GM18909 (cell line): ENCODE results near the gene TMTC3.
"Not testable (repeated sequence)": the region's sequence is repeated elsewhere in the genome, so short reads cannot be mapped to it uniquely, and the experiment has no call there.

Experiments
- ATAC-seq: cut with Tn5 transposase; IDR thresholded peaks from one replicate; pipeline ENCODE4 v1.9.1; 2021; ENCODE audit warnings: mild to moderate bottlenecking; ENCODE audit not compliant: unreplicated experiment, poor library complexity

TMTC3 gene

GRCh38 chr12:88163371-88163770, 21.3 kb downstream of the TMTC3 start:
- no peak for ATAC-seq

- ATAC-seq = no peak
These were observed 24.1 kb downstream of the TMTC3 start for GRCh38 chr12:88166179-88166578.

- no peak for ATAC-seq
These were observed 25.3 kb downstream of the TMTC3 start for GRCh38 chr12:88167384-88167783.

DNA sequence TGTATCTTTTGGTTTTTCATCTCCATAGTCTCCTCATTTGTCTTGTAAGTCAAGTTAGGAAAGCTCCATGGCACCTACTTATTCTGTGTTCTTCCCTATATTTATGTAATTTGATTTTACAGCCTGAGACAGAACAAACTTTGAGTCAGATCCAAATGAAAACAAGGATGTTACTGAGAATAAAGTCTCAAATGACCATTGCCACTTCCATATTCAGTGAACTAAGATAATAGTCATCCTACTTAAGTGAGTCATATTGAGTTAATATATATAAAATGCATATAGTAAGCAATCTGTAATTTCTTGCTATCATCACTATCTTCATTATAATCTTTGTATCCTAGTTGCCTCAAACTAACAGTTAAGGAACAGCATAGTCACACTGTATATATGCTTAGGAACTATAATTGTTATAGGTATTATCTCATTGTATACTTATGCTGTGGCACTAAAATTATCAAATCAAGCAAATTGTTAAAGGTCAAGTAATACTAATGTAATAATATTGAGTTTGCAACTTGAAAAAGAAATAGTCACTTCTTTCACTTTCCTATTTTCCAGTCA, 30.8 kb downstream of the TMTC3 start:
- no peak for ATAC-seq

GRCh38 chr12:88175544-88175943, 33.4 kb downstream of the TMTC3 start:
- no peak for ATAC-seq

DNA sequence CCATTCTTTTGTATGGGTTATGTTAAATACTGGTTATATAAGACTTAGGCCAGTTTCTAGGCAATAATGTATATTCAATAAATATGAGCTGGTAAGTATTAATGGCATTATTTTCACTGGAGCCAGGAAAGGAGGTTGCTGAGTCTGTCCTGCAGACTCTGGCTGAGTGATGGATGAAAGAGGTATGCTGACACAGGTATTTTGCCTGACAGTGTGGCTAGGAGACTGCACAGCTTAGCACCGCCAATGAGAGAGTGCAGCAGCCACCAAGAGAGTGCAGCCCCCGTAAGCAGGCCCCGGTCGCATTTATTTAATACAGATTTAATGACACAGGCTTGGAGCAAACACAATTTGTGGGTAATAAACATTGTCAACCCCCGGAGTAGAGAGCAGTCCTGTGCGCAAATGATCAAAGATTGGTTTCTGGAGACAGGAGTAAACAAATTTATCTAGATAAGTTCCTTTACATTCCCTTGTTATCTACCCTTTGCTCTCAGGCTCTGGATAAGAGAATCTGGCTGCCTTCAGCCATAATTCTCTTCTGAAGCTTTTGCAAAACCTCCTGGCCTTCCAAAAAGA, 37.4 kb downstream of the TMTC3 start:
- no peak for ATAC-seq

DNA sequence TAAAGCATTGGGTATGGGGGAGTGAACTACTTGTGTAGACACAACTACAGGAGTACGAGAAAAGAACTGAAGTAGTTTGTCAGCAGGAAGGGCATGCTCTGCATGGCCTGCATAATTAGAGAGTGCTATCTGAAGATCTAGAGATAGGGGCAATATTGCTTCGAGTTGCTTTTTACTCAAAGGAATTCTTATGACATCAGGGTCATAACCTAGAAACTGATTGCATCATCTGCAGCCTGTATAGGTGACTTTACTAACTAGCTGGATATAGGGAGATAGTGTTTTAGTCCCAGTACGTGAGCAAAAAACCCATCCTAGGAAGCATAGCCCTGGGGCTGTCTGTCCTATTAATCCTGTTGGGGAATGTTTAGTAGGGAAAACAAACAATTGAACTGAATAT, 39.8 kb downstream of the TMTC3 start:
- ATAC-seq = no peak

DNA sequence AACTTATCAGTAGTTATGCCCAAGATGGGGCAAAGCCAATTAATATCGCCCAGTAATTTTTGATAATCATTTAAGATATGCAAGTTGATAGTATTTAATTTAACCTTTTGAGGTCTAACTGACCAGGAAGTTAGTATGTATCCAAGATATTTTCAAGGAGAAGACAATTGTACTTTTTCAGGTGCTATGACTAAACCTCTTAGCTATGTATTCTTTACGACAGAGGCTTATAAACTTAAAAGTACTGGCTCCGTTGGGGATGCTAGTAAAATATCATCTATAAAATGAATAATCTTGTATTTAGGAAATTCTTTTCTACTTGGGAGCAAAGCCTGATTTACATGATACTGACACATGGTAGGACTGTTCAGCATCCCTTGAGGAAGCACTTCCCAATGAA, 40.3 kb downstream of the TMTC3 start:
- ATAC-seq = no peak

DNA sequence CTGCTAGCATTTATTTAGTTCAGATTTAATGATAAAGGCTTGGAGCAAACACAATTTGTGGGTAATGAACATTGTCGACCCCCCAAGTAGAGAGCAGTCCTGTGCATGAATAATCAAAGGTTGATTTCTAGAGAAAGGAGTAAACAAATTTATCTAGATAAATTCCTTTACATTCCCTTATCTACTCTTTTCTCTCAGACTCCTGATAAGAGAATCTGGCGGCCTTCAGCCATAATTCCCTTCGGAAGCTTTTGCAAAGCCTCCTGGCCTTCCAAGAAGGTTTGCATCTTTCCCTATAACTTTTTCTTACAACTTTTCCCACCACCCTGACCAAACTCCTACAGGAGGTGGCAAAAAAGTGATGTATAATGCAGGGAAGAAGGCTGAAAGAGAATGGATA, 42.1 kb downstream of the TMTC3 start:
- no peak for ATAC-seq

DNA sequence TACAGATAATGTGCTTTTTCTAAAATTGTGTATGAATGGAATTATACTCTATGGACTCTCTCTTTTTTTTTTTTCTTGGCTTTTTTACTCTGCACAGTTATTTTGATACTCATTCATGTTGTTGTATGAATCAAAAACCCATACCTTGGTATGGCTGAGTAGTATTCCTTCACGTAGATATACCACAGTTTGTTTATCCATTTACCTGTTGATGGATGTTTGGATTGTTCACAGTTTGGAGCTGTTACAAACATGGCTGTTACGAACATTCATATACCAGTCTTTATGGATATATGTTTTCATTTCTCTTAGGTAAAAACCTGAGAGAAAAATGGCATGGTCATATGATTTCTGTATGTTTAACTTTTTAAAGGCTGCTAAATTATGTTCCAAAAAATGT, 43.2 kb downstream of the TMTC3 start:
- no peak for ATAC-seq

DNA sequence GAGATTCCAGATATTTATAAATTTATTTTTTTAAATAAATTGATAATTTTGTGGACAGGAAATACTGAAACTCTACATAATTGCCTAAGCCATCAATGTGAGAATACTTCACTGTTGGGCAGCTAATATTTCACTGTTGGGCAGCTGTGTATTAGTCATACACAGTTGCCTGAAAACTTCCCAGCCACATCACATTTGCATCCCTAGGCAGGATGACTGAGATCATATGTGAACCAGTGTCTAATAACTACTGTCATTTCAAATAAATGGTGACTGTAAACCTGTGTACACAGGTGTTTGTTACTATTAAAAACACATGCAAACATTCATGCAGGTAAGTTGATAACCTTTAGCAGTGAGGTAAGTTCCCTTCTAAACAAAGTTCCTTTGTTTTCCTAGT, 43.9 kb downstream of the TMTC3 start:
- ATAC-seq = peak; percentile 64

- ATAC-seq = no peak
These were observed 45.5 kb downstream of the TMTC3 start for GRCh38 chr12:88187571-88187970.

GRCh38 chr12:88188180-88188579, 46.1 kb downstream of the TMTC3 start:
- no peak for ATAC-seq

GRCh38 chr12:88192426-88192825, 50.3 kb downstream of the TMTC3 start:
- ATAC-seq = no peak

DNA sequence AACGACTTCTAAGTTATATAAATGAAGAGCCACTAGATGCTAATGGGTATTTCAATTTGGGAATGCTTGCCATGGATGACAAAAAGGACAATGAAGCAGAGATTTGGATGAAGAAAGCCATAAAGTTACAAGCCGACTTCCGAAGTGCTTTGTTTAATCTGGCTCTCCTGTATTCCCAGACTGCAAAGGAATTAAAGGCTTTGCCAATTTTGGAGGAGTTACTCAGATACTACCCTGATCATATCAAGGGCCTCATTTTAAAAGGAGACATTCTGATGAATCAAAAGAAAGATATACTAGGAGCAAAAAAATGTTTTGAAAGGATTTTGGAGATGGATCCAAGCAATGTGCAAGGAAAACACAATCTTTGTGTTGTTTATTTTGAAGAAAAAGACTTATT, 52.8 kb downstream of the TMTC3 start:
- ATAC-seq = no peak

DNA sequence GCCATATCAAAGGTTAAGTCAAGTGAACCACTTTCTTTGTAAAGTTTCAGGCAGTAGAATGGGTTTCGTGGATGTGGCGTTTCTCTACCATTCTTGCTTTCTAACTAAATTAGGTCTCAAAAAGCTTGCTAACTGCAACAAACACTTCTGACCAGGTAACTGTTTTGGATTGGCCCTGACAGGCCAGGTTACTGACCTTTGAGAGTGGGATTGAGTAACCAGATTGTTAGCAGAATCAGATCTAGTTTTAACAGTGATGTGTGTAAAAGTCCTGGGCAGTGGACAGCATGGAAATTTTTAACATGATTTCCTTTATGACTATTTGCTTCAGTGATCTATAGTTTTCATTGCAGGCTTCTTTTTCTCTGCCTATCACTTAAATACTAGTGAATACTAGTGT, 57.9 kb downstream of the TMTC3 start:
- ATAC-seq = no peak

GRCh38 chr12:88202500-88202899, 60.4 kb downstream of the TMTC3 start:
- ATAC-seq = no peak

- no peak for ATAC-seq
These were observed 64.5 kb downstream of the TMTC3 start for GRCh38 chr12:88206601-88207000.

DNA sequence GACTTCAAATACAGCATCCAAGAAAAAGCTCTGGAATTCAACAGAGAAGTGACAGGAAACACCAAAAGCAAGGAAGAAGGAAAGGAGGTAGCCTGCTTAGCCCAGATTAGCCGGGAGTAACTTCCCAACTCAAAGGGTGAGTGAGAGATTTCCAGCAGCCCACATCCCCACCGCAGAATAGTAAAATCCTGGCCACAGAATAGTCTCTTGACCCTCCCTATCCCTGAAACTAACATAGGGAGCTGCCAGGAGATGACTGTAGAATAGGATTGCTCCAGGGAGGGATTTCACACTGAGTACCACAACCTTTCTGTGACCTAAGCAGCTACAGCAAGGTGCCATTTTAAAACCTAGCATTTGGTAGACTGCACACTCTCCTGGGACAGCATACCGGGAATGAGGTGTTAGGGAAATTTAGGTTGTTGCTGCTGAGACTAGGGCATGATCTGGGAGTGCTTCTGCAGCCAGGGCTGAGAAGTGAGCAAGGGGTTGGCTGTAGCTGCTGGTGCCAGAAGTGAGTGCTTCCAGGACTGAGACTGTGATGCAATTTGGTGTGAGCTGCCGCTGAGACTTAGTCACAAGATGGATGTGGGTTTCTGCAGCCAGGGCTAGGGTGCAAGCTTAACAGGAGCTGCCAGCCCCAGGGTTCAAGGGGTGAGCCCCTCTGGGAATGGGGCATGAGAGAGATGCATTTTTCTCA, 66.0 kb downstream of the TMTC3 start:
- no peak for ATAC-seq

- no peak for ATAC-seq
These were observed 66.6 kb downstream of the TMTC3 start for GRCh38 chr12:88208661-88209060.

DNA sequence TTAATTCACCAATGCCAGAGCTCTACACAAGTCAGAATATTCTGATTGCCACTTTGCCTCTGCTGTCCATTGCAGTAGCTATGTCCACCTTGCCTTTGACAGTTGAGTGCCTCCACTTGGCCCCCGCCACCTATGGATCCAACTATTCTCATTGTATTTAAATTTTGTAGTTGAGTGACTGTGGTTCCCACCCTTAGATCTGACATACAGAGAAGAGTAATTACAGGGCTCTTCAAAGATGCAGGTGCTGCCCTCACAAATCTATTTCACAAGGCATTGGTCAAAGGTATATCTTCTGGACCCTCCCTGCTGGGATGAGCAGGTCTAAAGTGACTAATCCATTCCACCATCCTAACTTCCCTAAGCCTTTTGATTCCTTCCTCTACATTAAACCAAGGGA, 68.2 kb downstream of the TMTC3 start:
- not testable (repeated sequence) for ATAC-seq

- ATAC-seq = no peak
These were observed 76.2 kb downstream of the TMTC3 start for GRCh38 chr12:88218293-88218692.
